SK-N-SH (cell line): ENCODE results near the gene IL1R1.

Source experiments
- CTCF ChIP-seq: fragments of 200-600 bp; sonication (generic); IDR thresholded peaks from 2 replicates; pipeline ENCODE4 v1.6.1; 2017; ENCODE audit warnings: antibody characterized with exemption, mild to moderate bottlenecking, moderate library complexity
- EZH2phosphoT487 ChIP-seq: fragments of 200-600 bp; sonication (generic); IDR thresholded peaks from 2 replicates; pipeline ENCODE4 v1.6.1; 2017; ENCODE audit warnings: low read depth, mixed run types, mild to moderate bottlenecking, antibody characterized with exemption, moderate library complexity, borderline replicate concordance
- NRF1 ChIP-seq: IDR thresholded peaks from 2 replicates; pipeline ENCODE4 v1.6.1; 2012; ENCODE audit warnings: low read depth, mild to moderate bottlenecking, low read length
- YY1 ChIP-seq: IDR thresholded peaks from 2 replicates; pipeline ENCODE4 v1.4.0; 2012; ENCODE audit warnings: low read depth, mild to moderate bottlenecking
- TF ChIP-seq, protein P1 (sequence below): IDR thresholded peaks from 2 replicates; pipeline ENCODE4 v1.6.1; 2012; ENCODE audit warnings: mild to moderate bottlenecking, low read depth, low read length, moderate library complexity
- TF ChIP-seq, protein P2 (sequence below): fragments of 150-350 bp; IDR thresholded peaks from 2 replicates; pipeline ENCODE4 v1.6.1; 2016; ENCODE audit warnings: mild to moderate bottlenecking, low read depth, low read length

- TF ChIP-seq YY1 (no peak), CTCF (no peak), NRF1 (no peak), EZH2phosphoT487 (no peak)
- TF ChIP-seq, protein P1, sequence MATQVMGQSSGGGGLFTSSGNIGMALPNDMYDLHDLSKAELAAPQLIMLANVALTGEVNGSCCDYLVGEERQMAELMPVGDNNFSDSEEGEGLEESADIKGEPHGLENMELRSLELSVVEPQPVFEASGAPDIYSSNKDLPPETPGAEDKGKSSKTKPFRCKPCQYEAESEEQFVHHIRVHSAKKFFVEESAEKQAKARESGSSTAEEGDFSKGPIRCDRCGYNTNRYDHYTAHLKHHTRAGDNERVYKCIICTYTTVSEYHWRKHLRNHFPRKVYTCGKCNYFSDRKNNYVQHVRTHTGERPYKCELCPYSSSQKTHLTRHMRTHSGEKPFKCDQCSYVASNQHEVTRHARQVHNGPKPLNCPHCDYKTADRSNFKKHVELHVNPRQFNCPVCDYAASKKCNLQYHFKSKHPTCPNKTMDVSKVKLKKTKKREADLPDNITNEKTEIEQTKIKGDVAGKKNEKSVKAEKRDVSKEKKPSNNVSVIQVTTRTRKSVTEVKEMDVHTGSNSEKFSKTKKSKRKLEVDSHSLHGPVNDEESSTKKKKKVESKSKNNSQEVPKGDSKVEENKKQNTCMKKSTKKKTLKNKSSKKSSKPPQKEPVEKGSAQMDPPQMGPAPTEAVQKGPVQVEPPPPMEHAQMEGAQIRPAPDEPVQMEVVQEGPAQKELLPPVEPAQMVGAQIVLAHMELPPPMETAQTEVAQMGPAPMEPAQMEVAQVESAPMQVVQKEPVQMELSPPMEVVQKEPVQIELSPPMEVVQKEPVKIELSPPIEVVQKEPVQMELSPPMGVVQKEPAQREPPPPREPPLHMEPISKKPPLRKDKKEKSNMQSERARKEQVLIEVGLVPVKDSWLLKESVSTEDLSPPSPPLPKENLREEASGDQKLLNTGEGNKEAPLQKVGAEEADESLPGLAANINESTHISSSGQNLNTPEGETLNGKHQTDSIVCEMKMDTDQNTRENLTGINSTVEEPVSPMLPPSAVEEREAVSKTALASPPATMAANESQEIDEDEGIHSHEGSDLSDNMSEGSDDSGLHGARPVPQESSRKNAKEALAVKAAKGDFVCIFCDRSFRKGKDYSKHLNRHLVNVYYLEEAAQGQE: no peak
- TF ChIP-seq, protein P2, sequence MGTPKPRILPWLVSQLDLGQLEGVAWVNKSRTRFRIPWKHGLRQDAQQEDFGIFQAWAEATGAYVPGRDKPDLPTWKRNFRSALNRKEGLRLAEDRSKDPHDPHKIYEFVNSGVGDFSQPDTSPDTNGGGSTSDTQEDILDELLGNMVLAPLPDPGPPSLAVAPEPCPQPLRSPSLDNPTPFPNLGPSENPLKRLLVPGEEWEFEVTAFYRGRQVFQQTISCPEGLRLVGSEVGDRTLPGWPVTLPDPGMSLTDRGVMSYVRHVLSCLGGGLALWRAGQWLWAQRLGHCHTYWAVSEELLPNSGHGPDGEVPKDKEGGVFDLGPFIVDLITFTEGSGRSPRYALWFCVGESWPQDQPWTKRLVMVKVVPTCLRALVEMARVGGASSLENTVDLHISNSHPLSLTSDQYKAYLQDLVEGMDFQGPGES: no peak
Measured at GRCh38 chr2:102117472-102117858, 25.1 kb upstream of the IL1R1 start.
